GM21447 (cell line): ENCODE measurements around the gene PC.

Source experiments
- ATAC-seq: cut with Tn5 transposase; IDR thresholded peaks from one replicate; pipeline ENCODE4 v1.9.1; 2021; ENCODE audit not compliant: unreplicated experiment

The PC gene

DNA sequence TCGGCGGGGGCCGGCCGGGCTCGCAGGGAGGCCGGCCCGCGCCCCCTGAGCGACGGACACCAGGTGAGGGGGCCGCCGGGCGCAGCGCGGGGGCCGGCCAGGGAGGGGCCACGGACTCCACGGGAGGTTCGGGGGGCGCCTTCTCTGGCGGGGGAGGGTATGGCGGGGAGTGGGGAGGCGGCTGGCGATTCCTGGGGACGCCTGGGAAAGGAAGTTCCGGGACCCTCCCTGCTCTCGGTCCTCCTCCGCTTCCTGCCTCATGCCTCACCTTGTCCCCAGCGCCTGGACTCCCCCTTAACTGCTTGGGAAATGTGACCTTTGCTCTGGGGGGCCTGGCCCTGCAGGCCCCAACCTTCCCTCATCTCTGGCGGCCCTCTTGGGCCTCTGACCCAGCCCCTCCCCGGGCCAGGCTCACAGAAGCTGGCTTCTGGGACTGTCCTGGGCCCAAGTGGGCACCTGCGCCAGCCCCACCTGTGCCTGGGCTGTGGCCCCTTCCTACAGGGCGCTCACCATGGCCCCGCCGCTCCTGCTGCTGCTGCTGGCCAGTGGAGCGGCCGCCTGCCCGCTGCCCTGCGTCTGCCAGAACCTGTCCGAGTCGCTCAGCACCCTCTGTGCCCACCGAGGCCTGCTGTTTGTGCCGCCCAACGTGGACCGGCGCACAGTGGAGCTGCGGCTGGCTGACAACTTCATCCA, 100.8 kb downstream of the PC start:
- ATAC-seq, result no peak

- peak; percentile 37 for ATAC-seq
These were observed 101.5 kb downstream of the PC start, which contains the start of gene LRFN4 for GRCh38 chr11:66856496-66857233. Gene LRFN4 (plus strand): TSS chr11:66857064. CDS start chr11:66857745, 681 bp downstream.

GRCh38 chr11:66855574-66856495, 102.3 kb downstream of the PC start:
- peak; percentile 71 for ATAC-seq

GRCh38 chr11:66854729-66855211, 103.4 kb downstream of the PC start:
- no peak for ATAC-seq

- ATAC-seq, result no peak
These were observed 103.9 kb downstream of the PC start for GRCh38 chr11:66854231-66854661.

GRCh38 chr11:66853242-66854229, 104.6 kb downstream of the PC start:
- ATAC-seq, result no peak

DNA sequence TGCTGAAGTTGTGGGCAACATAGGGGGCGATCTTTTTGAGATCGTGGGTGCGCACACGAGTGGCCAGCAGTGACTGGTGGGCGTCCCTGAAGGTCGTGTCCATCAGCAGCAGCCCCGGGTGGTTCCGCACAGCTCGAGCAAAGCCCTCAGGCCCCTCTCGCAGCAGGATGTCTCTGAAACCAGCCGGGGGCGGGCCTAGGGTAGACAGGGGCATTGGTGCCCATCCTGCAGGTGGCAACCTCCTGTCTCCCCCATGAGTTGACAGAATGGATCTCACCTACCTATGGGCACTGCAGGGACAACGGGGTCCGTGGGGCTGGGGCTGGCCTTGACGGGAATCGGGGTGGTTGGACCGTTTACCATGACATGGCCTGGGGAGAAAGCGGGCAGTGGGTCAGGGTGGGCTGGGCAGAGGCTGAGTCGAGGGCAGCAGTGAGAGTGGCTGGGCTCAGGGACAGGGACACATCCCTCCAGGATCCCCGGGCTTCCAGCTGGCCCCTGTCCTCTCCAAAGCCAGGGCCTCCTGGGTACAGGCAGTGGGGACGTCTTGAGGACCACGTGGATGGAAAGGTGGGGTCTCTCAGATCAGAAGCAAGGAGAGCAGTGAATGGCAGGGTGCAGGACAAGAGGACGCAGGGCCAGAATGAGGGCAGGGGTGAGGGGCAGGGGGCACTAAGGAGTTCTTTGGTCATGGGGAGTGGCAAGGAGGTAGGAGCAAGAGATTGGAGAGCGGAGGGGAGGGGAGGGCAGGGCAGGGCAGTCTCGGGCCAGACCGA, 105.5 kb downstream of the PC start:
- no peak for ATAC-seq

GRCh38 chr11:66851698-66852465, 106.3 kb downstream of the PC start:
- ATAC-seq, result no peak

GRCh38 chr11:66851239-66851596, 107.0 kb downstream of the PC start:
- no peak for ATAC-seq

- ATAC-seq, result no peak
These were observed 107.5 kb downstream of the PC start for GRCh38 chr11:66850588-66851238.

GRCh38 chr11:66850235-66850587, 108.0 kb downstream of the PC start:
- ATAC-seq, result no peak

- no peak for ATAC-seq
These were observed 108.5 kb downstream of the PC start for GRCh38 chr11:66849501-66850234.

- ATAC-seq, result no peak
These were observed 109.3 kb downstream of the PC start for GRCh38 chr11:66848671-66849500.

GRCh38 chr11:66847461-66848232, 110.5 kb downstream of the PC start:
- no peak for ATAC-seq

DNA sequence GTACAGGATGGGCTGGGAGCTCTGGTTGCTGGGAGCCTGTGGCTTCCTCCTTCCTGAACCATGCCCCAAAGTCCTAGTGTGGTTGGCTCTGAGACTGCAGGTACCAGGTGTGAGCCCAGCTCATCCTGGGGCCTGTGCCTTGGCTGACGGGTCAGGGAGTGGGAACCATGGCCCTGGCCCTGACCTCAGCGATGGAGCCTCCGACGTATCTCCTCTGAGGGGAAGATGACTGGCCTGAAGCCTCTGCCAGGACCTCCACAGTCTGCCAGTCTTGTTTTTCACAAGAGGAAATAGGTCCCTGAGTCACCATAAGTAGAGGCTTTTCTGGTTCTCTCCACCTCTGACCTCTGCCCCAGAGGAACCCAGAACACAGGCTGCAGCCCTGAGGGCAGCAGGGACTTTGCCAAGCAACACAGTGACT, 111.5 kb downstream of the PC start:
- ATAC-seq, result no peak

DNA sequence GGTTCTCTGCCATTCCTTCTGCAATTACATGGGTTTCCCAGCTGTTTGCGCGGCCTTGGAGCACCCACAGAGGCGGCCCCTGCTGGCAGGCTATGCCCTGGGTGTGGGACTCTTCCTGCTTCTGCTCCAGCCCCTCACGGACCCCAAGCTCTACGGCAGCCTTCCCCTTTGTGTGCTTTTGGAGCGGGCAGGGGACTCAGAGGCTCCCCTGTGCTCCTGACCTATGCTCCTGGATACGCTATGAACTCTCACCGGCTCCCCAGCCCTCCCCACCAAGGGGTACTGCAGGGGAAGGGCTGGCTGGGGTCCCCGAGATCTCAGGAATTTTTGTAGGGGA, 112.3 kb downstream of the PC start:
- no peak for ATAC-seq
